Measurements from ENCODE around the gene RAI1.

GRCh38 chr17:17677299-17678040, 3.8 kb upstream of the RAI1 start:
- TF ChIP-seq CTCF (IDR thresholded peaks at IDR 0.05; ENCODE audit: control extremely low read depth in 1 of 3, insufficient read depth in 1 of 3, low read depth in 1 of 3, low read length in 3 of 3) (no peak), POLR2A (IDR thresholded peaks at IDR 0.05; ENCODE audit: control extremely low read depth in 1 of 2, low read depth in 2 of 2, low read length in 2 of 2) (no peak), TAF1 (IDR thresholded peaks at IDR 0.05; ENCODE audit: low read depth, low read length) (no peak), EP300 (IDR thresholded peaks at IDR 0.05; ENCODE audit: borderline replicate concordance in 1 of 2, low read depth in 2 of 2, low read length in 2 of 2) (no peak), RBBP5 (IDR thresholded peaks at IDR 0.05; ENCODE audit: borderline replicate concordance, low read depth, low read length) (no peak), BACH1 (IDR thresholded peaks at IDR 0.05; ENCODE audit: low read length) (no peak), SIX5 (IDR thresholded peaks at IDR 0.05; ENCODE audit: low read depth, low read length) (no peak), EZH2 (IDR thresholded peaks at IDR 0.05; ENCODE audit: low read depth, low read length, severe bottlenecking) (no peak), HDAC2 (IDR thresholded peaks at IDR 0.05; ENCODE audit: borderline replicate concordance in 1 of 2, low read depth in 2 of 2, low read length in 2 of 2) (no peak), POLR2AphosphoS5 (IDR thresholded peaks at IDR 0.05; ENCODE audit: low read depth, low read length) (no peak), RAD21 (IDR thresholded peaks at IDR 0.05 in 1 of 2, conservative IDR thresholded peaks at IDR 0.05 in 1 of 2; ENCODE audit: low read depth in 2 of 2, low read length in 2 of 2) (no peak)
- TF ChIP-seq, protein P1, sequence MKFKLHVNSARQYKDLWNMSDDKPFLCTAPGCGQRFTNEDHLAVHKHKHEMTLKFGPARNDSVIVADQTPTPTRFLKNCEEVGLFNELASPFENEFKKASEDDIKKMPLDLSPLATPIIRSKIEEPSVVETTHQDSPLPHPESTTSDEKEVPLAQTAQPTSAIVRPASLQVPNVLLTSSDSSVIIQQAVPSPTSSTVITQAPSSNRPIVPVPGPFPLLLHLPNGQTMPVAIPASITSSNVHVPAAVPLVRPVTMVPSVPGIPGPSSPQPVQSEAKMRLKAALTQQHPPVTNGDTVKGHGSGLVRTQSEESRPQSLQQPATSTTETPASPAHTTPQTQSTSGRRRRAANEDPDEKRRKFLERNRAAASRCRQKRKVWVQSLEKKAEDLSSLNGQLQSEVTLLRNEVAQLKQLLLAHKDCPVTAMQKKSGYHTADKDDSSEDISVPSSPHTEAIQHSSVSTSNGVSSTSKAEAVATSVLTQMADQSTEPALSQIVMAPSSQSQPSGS (IDR thresholded peaks at IDR 0.05; ENCODE audit: low read length), result no peak
- TF ChIP-seq, protein P2, sequence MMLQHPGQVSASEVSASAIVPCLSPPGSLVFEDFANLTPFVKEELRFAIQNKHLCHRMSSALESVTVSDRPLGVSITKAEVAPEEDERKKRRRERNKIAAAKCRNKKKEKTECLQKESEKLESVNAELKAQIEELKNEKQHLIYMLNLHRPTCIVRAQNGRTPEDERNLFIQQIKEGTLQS (IDR thresholded peaks at IDR 0.05; ENCODE audit: insufficient read depth, low read depth, low read length), result no peak

Data from H1 (cell line).